Measurements from ENCODE around the gene SYT7. TPM values are rescaled to one million over a fixed set of nuclear protein-coding genes. Genes with fewer than 3 reads are reported as not detected.

SYT7 gene
- total RNA-seq, 2 donors from 2014 or later: 8.5 to 28.4 TPM

- Histone ChIP-seq H3K36me3 (no peaks in the 10 kb centered on the region), H3K27me3 (no peaks in the 10 kb centered on the region), H3K4me3 (no peak overlapping the region), H3K9me3 (no peaks in the 10 kb centered on the region), H3K27ac (no peak overlapping the region), H3K9ac (ENCODE audit: low read depth in 2 of 2, low read length in 2 of 2) (no peak overlapping the region), H3K4me1 (no peaks in the 10 kb centered on the region)
- no peak for TF ChIP-seq CTCF (IDR thresholded peaks at IDR 0.05)
- no peak for DNase-seq
- intact Hi-C loops (cut with DNase I): no loop called here
Measured at GRCh38 chr11:61543606-61544306, 37.1 kb downstream of the SYT7 start.

- Histone ChIP-seq H3K4me3 (no peak overlapping the region), H3K36me3 (no peaks in the 10 kb centered on the region), H3K9me3 (no peaks in the 10 kb centered on the region), H3K27me3 (no peaks in the 10 kb centered on the region), H3K9ac (ENCODE audit: low read depth in 2 of 2, low read length in 2 of 2) (no peak overlapping the region), H3K4me1 (no peaks in the 10 kb centered on the region), H3K27ac (no peak overlapping the region)
- TF ChIP-seq CTCF (IDR thresholded peaks at IDR 0.05): no peak
- DNase-seq: no peak
- intact Hi-C loops (cut with DNase I): no loop called here
Measured at GRCh38 chr11:61542705-61543104, 38.2 kb downstream of the SYT7 start.

GRCh38 chr11:61542024-61542461 lies 38.8 kb downstream of the SYT7 start:
- H3K4me3 ChIP-seq: no peak overlapping the region
- intact Hi-C loops (cut with DNase I): no loop called here
- H3K4me1 ChIP-seq: no peaks in the 10 kb centered on the region
- H3K36me3 ChIP-seq: no peaks in the 10 kb centered on the region
- H3K27me3 ChIP-seq: no peaks in the 10 kb centered on the region
- no peak overlapping the region for H3K27ac ChIP-seq
- H3K9me3 ChIP-seq: no peaks in the 10 kb centered on the region
- no peak for TF ChIP-seq CTCF (IDR thresholded peaks at IDR 0.05)
- H3K9ac ChIP-seq (ENCODE audit: low read depth in 2 of 2, low read length in 2 of 2): no peak overlapping the region
- DNase-seq: no peak

- no peaks in the 10 kb centered on the region for H3K4me1 ChIP-seq
- H3K9ac ChIP-seq (ENCODE audit: low read depth in 2 of 2, low read length in 2 of 2): no peak overlapping the region
- no peak overlapping the region for H3K27ac ChIP-seq
- intact Hi-C loops (cut with DNase I): no loop called here
- H3K27me3 ChIP-seq: no peaks in the 10 kb centered on the region
- H3K36me3 ChIP-seq: no peaks in the 10 kb centered on the region
- H3K9me3 ChIP-seq: no peaks in the 10 kb centered on the region
- TF ChIP-seq CTCF (IDR thresholded peaks at IDR 0.05): no peak
- no peak overlapping the region for H3K4me3 ChIP-seq
- no peak for DNase-seq
Measured at GRCh38 chr11:61541598-61541997, 39.3 kb downstream of the SYT7 start.

- H3K9ac ChIP-seq (ENCODE audit: low read depth in 2 of 2, low read length in 2 of 2): no peak overlapping the region
- intact Hi-C loops (cut with DNase I): no loop called here
- DNase-seq: no peak
- no peaks in the 10 kb centered on the region for H3K4me1 ChIP-seq
- no peaks in the 10 kb centered on the region for H3K9me3 ChIP-seq
- no peak overlapping the region for H3K27ac ChIP-seq
- TF ChIP-seq CTCF (IDR thresholded peaks at IDR 0.05): no peak
- H3K27me3 ChIP-seq: no peaks in the 10 kb centered on the region
- H3K36me3 ChIP-seq: no peaks in the 10 kb centered on the region
- no peak overlapping the region for H3K4me3 ChIP-seq
Measured at GRCh38 chr11:61540528-61540927, 40.3 kb downstream of the SYT7 start.
